ENCODE measurements around the gene CAMK2G.
"Not testable (repeated sequence)": the region's sequence is repeated elsewhere in the genome, so short reads cannot be mapped to it uniquely, and the experiment has no call there.

Gene CAMK2G

GRCh38 chr10:73919481-73919880 is 45.1 kb upstream of the CAMK2G start:
- not testable (repeated sequence) for H2AK5ac ChIP-seq (ENCODE audit: low read depth, low read length); H3K79me1 ChIP-seq (ENCODE audit: low read depth, low read length); H2BK120ac ChIP-seq (ENCODE audit: low read depth, low read length)

GRCh38 chr10:73917566-73918305 is 43.4 kb upstream of the CAMK2G start:
- H3K4me3 ChIP-seq (ENCODE audit: low read length in 2 of 2): no peak overlapping the region
- H4K8ac ChIP-seq (ENCODE audit: low read depth, low read length): no peak overlapping the region
- H2AFZ ChIP-seq (ENCODE audit: low read length): peak overlapping the region; percentile 51
- H3K9ac ChIP-seq (ENCODE audit: low read depth, low read length, poor library complexity): no peak overlapping the region
- H2BK15ac ChIP-seq (ENCODE audit: low read length): no peak overlapping the region
- H3K36me3 ChIP-seq (replicated peaks in 1 of 2; ENCODE audit: control insufficient read depth in 2 of 2, insufficient read depth in 2 of 2, low read length in 2 of 2): peaks cover 0 to 3% of the 10 kb centered on the region in 2 donors
- H2BK12ac ChIP-seq (ENCODE audit: low read length): no peak overlapping the region
- H3K23ac ChIP-seq (ENCODE audit: low read depth, low read length, poor library complexity): no peak overlapping the region
- H3K18ac ChIP-seq (ENCODE audit: low read length): no peak overlapping the region
- peaks cover 0 to 21% (median 0%) of the 10 kb centered on the region in 3 experiments for H3K27me3 ChIP-seq (ENCODE audit: control insufficient read depth in 3 of 3, insufficient read depth in 3 of 3, low read depth in 1 of 3, low read length in 3 of 3)
- no peak overlapping the region for H2AK5ac ChIP-seq (ENCODE audit: low read depth, low read length)
- H2BK120ac ChIP-seq (ENCODE audit: low read depth, low read length): no peak overlapping the region
- no peaks in the 10 kb centered on the region for H3K79me1 ChIP-seq (ENCODE audit: low read depth, low read length)
- no peak overlapping the region for H3K14ac ChIP-seq (ENCODE audit: low read length)
- H3K4me1 ChIP-seq (ENCODE audit: control insufficient read depth in 2 of 2, insufficient read depth in 1 of 2, low read depth in 1 of 2, low read length in 2 of 2): peaks cover 2 to 9% of the 10 kb centered on the region in 2 donors
- no peak overlapping the region for H2BK5ac ChIP-seq (ENCODE audit: low read length)
- no peak for DNase-seq (ENCODE audit: low spot score)
- WGBS, 2 donors (ENCODE audit: extremely low coverage in 2 of 2, insufficient read length in 2 of 2, insufficient replicate concordance in 1 of 2): no CpG with 5 or more reads among the region's 3 CpGs
- H3K4ac ChIP-seq (ENCODE audit: low read length): no peak overlapping the region
- peaks cover 0 to 15% of the 10 kb centered on the region in 2 donors for H3K9me3 ChIP-seq (replicated peaks in 1 of 2; ENCODE audit: control insufficient read depth in 2 of 2, insufficient read depth in 1 of 2, low read depth in 1 of 2, low read length in 2 of 2)
- no peak overlapping the region for H3K4me2 ChIP-seq (ENCODE audit: insufficient read depth, low read length, poor library complexity, severe bottlenecking)
- no peak overlapping the region for H4K91ac ChIP-seq (ENCODE audit: low read depth, low read length, poor library complexity)
- H3K27ac ChIP-seq (replicated peaks; ENCODE audit: low read length): no peak overlapping the region

More at GRCh38 chr10:73919481-73919880, 45.1 kb upstream of the CAMK2G start:
- WGBS, 2 donors (ENCODE audit: extremely low coverage in 2 of 2, insufficient read length in 2 of 2, insufficient replicate concordance in 1 of 2): no CpG with 5 or more reads among the region's 8 CpGs
- H3K27me3 ChIP-seq (ENCODE audit: control insufficient read depth in 3 of 3, insufficient read depth in 3 of 3, low read depth in 1 of 3, low read length in 3 of 3); H2BK5ac ChIP-seq (ENCODE audit: low read length); DNase-seq (ENCODE audit: low spot score); H2BK12ac ChIP-seq (ENCODE audit: low read length); H3K4me3 ChIP-seq (ENCODE audit: low read length in 2 of 2); H3K4me2 ChIP-seq (ENCODE audit: insufficient read depth, low read length, poor library complexity, severe bottlenecking); H2AFZ ChIP-seq (ENCODE audit: low read length); H2BK15ac ChIP-seq (ENCODE audit: low read length); H3K36me3 ChIP-seq (replicated peaks in 1 of 2; ENCODE audit: control insufficient read depth in 2 of 2, insufficient read depth in 2 of 2, low read length in 2 of 2); H3K14ac ChIP-seq (ENCODE audit: low read length); H4K91ac ChIP-seq (ENCODE audit: low read depth, low read length, poor library complexity); H3K18ac ChIP-seq (ENCODE audit: low read length); H4K8ac ChIP-seq (ENCODE audit: low read depth, low read length); H3K9ac ChIP-seq (ENCODE audit: low read depth, low read length, poor library complexity); H3K23ac ChIP-seq (ENCODE audit: low read depth, low read length, poor library complexity); H3K4ac ChIP-seq (ENCODE audit: low read length); H3K27ac ChIP-seq (replicated peaks; ENCODE audit: low read length); H3K4me1 ChIP-seq (ENCODE audit: control insufficient read depth in 2 of 2, insufficient read depth in 1 of 2, low read depth in 1 of 2, low read length in 2 of 2): not testable (repeated sequence)
- H3K9me3 ChIP-seq (replicated peaks in 1 of 2; ENCODE audit: control insufficient read depth in 2 of 2, insufficient read depth in 1 of 2, low read depth in 1 of 2, low read length in 2 of 2): peaks cover 0 to 15% of the 10 kb centered on the region in 2 donors

- H2AK5ac ChIP-seq (ENCODE audit: low read depth, low read length): no peak overlapping the region
- peaks cover 4 to 9% of the 10 kb centered on the region in 2 donors for H3K4me1 ChIP-seq (ENCODE audit: control insufficient read depth in 2 of 2, insufficient read depth in 1 of 2, low read depth in 1 of 2, low read length in 2 of 2)
- H3K14ac ChIP-seq (ENCODE audit: low read length): no peak overlapping the region
- no peak overlapping the region for H3K4me3 ChIP-seq (ENCODE audit: low read length in 2 of 2)
- no peak overlapping the region for H2BK5ac ChIP-seq (ENCODE audit: low read length)
- H3K36me3 ChIP-seq (replicated peaks in 1 of 2; ENCODE audit: control insufficient read depth in 2 of 2, insufficient read depth in 2 of 2, low read length in 2 of 2): peaks cover 0 to 3% of the 10 kb centered on the region in 2 donors
- H3K27me3 ChIP-seq (ENCODE audit: control insufficient read depth in 3 of 3, insufficient read depth in 3 of 3, low read depth in 1 of 3, low read length in 3 of 3): peaks cover 0 to 29% (median 4%) of the 10 kb centered on the region in 3 experiments
- H3K4me2 ChIP-seq (ENCODE audit: insufficient read depth, low read length, poor library complexity, severe bottlenecking): no peak overlapping the region
- no peak overlapping the region for H3K9ac ChIP-seq (ENCODE audit: low read depth, low read length, poor library complexity)
- no peak for DNase-seq (ENCODE audit: low spot score)
- H3K79me1 ChIP-seq (ENCODE audit: low read depth, low read length): no peaks in the 10 kb centered on the region
- no peak overlapping the region for H3K18ac ChIP-seq (ENCODE audit: low read length)
- no peak overlapping the region for H3K4ac ChIP-seq (ENCODE audit: low read length)
- H2BK12ac ChIP-seq (ENCODE audit: low read length): no peak overlapping the region
- H4K91ac ChIP-seq (ENCODE audit: low read depth, low read length, poor library complexity): no peak overlapping the region
- no peak overlapping the region for H2BK120ac ChIP-seq (ENCODE audit: low read depth, low read length)
- H4K8ac ChIP-seq (ENCODE audit: low read depth, low read length): no peak overlapping the region
- peak overlapping the region; percentile 72 for H2AFZ ChIP-seq (ENCODE audit: low read length)
- H2BK15ac ChIP-seq (ENCODE audit: low read length): peak overlapping the region; percentile 4
- H3K27ac ChIP-seq (replicated peaks; ENCODE audit: low read length): no peak overlapping the region
- no peak overlapping the region for H3K23ac ChIP-seq (ENCODE audit: low read depth, low read length, poor library complexity)
- H3K9me3 ChIP-seq (replicated peaks in 1 of 2; ENCODE audit: control insufficient read depth in 2 of 2, insufficient read depth in 1 of 2, low read depth in 1 of 2, low read length in 2 of 2): peaks cover 0 to 15% of the 10 kb centered on the region in 2 donors
- WGBS, 2 donors (ENCODE audit: extremely low coverage in 2 of 2, insufficient read length in 2 of 2, insufficient replicate concordance in 1 of 2): no CpG with 5 or more reads among the region's 5 CpGs
Observed at GRCh38 chr10:73916761-73917470, 42.6 kb upstream of the CAMK2G start.

DNA sequence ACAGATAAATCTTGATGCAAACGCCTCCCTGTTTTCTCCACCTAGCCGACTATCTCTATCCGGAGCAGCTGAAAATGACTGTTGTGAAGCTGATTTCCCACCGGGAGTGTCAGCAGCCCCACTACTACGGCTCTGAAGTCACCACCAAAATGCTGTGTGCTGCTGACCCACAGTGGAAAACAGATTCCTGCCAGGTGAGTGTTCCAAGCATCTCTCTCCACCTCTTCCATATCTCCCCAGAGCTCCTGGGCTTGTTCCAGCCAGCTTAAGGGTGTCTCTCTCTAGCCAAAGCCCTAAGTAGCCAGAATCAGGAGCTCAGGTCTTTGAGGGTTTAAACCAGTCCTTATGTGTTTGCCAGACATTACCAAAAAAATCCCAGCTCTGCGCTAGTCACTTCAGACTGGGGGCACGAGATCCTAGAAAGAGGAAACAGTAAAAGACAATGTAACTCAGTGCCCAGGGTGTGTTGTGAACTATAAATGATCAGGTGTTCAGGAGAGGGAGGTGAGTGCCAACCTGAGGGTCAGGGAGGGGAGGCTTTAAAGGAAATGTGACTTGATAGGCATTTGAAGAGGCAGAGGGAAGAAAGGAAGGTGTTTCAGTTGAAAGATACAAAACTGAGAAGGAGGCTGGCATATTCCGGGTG is 41.0 kb upstream of the CAMK2G start:
- Histone ChIP-seq H3K36me3 (replicated peaks in 1 of 2; ENCODE audit: control insufficient read depth in 2 of 2, insufficient read depth in 2 of 2, low read length in 2 of 2) (peaks cover 0 to 3% of the 10 kb centered on the region in 2 donors), H3K14ac (ENCODE audit: low read length) (no peak overlapping the region), H3K23ac (ENCODE audit: low read depth, low read length, poor library complexity) (no peak overlapping the region), H4K8ac (ENCODE audit: low read depth, low read length) (no peak overlapping the region), H2AFZ (ENCODE audit: low read length) (no peak overlapping the region), H2BK120ac (ENCODE audit: low read depth, low read length) (no peak overlapping the region), H3K18ac (ENCODE audit: low read length) (no peak overlapping the region), H2BK15ac (ENCODE audit: low read length) (no peak overlapping the region), H2BK5ac (ENCODE audit: low read length) (no peak overlapping the region), H3K4me1 (ENCODE audit: control insufficient read depth in 2 of 2, insufficient read depth in 1 of 2, low read depth in 1 of 2, low read length in 2 of 2) (peaks cover 9 to 12% of the 10 kb centered on the region in 2 donors), H3K4ac (ENCODE audit: low read length) (no peak overlapping the region), H2AK5ac (ENCODE audit: low read depth, low read length) (no peak overlapping the region), H3K27me3 (ENCODE audit: control insufficient read depth in 3 of 3, insufficient read depth in 3 of 3, low read depth in 1 of 3, low read length in 3 of 3) (peaks cover 0 to 41% (median 10%) of the 10 kb centered on the region in 3 experiments), H3K4me2 (ENCODE audit: insufficient read depth, low read length, poor library complexity, severe bottlenecking) (no peak overlapping the region), H3K4me3 (ENCODE audit: low read length in 2 of 2) (no peak overlapping the region), H2BK12ac (ENCODE audit: low read length) (no peak overlapping the region), H3K9me3 (replicated peaks in 1 of 2; ENCODE audit: control insufficient read depth in 2 of 2, insufficient read depth in 1 of 2, low read depth in 1 of 2, low read length in 2 of 2) (peaks cover 0 to 15% of the 10 kb centered on the region in 2 donors), H3K9ac (ENCODE audit: low read depth, low read length, poor library complexity) (no peak overlapping the region), H4K91ac (ENCODE audit: low read depth, low read length, poor library complexity) (no peak overlapping the region), H3K27ac (replicated peaks; ENCODE audit: low read length) (no peak overlapping the region), H3K79me1 (ENCODE audit: low read depth, low read length) (no peaks in the 10 kb centered on the region)
- whole genome bisulfite sequencing, 2 donors (ENCODE audit: extremely low coverage in 2 of 2, insufficient read length in 2 of 2, insufficient replicate concordance in 1 of 2): no CpG with 5 or more reads among the region's 8 CpGs
- DNase-seq (ENCODE audit: low spot score): no peak

All from neuronal stem cell (in vitro differentiated cells).